HT1080 (cell line): Measurements from ENCODE around the gene SEPTIN10. TPM values are rescaled to one million over a fixed set of nuclear protein-coding genes. Genes with fewer than 3 reads are reported as not detected.
"Not testable (repeated sequence)": the region's sequence is repeated elsewhere in the genome, so short reads cannot be mapped to it uniquely, and the experiment has no call there.

ENCODE experiments used
- DNase-seq: peaks from one replicate; pipeline ENCODE4 v3.0.0-alpha.2; 2015; ENCODE audit warnings: low read depth
- polyA plus RNA-seq, 2 experiments: library from polyadenylated mRNA; depleted of rRNA; stranded (reverse); fragments of >200 nt; gene quantifications; 2 replicates each; pipeline ENCODE4 v1.2.3, GENCODE V29; 2015
- total RNA-seq: library from RNA; depleted of rRNA; stranded (reverse); fragments of >200 nt; shearing (Covaris generic); gene quantifications from 2 replicates; pipeline ENCODE4 v1.2.3, GENCODE V29; 2014; rRNA removed

SEPTIN10 gene
- total RNA-seq = 31.5 and 45.2 TPM in 2 replicates
- 84.0 and 114 TPM in 2 replicates for polyA plus RNA-seq (2015; cell fraction: cytosol; rRNA removed)
- polyA plus RNA-seq (2015; cell fraction: nucleus; rRNA removed) = 75.3 and 81.2 TPM in 2 replicates

DNA sequence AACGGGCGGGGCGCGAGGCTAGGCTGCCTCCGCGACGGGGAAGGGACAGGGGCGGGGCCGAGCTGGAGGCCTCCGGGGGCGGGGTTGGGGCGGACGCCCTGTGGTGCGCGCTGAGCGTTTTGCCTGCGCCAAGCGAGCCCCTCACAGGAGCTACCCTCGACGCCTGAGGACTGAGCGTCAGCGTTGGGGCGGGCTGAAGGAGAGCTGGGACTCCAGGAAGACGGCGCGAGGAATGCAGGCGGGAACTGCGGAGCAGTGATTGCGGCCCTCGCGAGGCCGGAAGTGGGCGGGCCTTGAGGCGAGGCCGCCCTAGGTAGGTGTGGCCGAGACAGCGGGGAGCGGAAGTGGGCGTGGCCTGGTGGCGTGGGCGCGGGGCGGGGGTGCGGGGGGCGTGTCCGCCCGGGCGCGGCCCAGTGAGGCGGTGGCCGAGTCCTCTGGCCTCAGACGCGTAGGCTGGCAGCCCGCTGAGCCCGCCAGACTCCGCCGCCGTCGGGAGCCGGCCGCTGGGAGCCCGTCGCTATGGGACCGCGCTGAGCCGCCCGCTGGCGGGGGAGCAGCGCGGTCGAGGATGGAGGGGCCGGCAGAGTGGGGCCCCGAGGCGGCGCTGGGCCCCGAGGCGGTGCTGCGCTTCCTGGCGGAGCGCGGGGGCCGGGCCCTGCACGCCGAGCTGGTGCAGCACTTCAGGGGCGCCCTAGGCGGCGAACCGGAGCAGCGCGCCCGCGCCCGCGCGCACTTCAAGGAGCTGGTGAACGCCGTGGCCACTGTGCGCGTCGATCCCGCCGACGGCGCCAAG lies at the start of gene SEPTIN10, which contains the start of gene SOWAHC:
TSS of gene SEPTIN10 (minus strand) at position 45 of the 793 bp plus-strand sequence. CDS start 139 bp downstream, outside the sequence.
TSS of gene SOWAHC (plus strand) at position 443 of the 793 bp plus-strand sequence. CDS start at position 569, 126 bp downstream.
- DNase-seq = peak; percentile 98

- DNase-seq = no peak
These were observed 49.1 kb upstream of the SEPTIN10 start for GRCh38 chr2:109662889-109663288.

DNA sequence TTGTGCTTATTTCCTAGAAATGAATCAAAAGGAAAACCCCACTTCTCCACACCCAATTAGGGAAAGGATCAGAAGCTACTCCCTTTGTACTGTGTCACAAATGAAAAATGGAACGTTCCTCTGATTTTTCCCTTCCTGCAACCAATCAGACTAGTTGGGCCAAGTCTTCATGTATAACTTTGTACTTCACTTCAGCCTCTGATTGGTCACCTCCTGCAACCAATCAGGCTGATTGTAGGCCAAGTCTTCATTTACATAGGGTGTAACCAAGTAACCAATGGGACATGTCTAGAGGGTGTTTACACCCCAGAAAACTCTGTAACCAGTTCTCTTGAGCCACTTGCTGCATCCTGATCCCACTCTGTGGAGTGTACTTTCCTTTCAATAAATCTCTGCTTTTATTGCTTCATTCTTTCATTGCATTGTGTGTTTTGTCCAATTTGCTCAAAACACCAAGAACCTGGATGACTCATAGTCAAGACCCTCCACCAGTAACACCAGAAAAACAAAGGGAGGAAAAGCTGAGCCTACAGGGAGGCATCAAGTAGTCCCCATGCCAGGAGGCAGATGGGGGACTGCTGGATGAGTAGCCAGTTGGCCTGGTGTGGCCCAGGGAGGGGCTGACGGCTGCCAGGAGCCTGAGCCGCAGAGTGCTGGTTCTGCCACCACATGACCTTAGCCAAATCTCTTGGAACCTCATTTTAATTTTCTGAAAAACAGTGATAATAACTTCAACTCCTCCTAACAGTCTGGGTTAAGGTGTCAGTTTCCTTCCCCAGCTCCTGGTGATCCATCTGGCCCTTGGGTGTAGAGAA lies 46.5 kb upstream of the SEPTIN10 start:
- no peak for DNase-seq

- no peak for DNase-seq
These were observed 45.8 kb upstream of the SEPTIN10 start for GRCh38 chr2:109659396-109660045.

DNA sequence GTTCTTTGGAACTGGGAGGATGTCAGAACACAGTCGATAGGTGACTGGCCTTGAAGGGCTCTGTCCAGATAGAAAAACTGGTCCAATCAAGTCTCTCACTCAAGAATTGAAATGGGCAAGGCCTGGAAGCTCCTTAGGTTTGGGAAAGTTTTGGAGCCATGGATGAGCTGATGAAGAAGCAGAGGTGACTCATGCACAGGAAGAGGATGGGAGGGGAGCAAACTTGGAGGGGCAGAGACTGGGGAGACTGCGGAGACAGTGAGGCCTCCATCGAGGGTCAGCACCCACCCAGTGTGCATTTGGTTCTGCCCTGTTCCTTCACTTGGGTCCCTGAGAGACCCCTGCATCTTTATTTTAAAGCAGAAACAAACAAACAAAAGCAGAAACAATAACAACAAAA lies 41.5 kb upstream of the SEPTIN10 start:
- DNase-seq = peak; percentile 24

DNA sequence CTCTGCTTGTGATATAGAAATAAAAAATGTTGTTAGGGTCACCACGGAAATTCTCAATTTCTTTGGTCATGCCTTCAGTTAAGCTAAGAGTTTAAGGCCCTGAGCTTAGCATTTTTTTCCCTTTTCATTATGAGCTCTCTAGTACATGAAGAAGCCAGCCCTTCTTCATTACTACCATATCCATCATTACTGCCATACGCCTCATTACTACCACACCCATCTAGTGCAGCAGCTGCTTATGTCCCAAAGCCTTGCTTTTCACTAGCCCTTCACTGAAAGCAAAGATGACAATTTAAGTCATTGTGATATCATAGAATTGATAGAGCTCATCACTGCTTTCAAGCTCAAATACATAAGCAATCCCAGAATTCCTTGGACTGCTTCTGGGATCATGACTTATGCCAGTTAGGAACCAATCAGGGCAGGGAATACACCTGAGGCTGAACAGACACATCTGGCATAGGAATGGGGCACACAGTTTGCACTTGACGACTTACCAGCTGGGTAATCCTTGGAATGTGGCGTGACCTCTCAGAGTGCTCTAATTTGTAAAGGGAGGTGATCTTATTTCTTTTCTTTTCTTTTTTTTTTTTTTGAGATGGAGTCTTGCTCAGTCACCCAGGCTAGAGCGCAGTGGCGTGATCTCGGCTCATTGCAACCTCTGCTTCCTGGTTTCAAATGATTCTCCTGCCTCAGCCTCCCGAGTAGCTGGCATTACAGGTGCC lies 40.7 kb upstream of the SEPTIN10 start:
- no peak for DNase-seq

- DNase-seq = no peak
These were observed 36.2 kb upstream of the SEPTIN10 start for GRCh38 chr2:109649736-109650695.

GRCh38 chr2:109648041-109648527 lies 34.3 kb upstream of the SEPTIN10 start:
- DNase-seq = no peak

DNA sequence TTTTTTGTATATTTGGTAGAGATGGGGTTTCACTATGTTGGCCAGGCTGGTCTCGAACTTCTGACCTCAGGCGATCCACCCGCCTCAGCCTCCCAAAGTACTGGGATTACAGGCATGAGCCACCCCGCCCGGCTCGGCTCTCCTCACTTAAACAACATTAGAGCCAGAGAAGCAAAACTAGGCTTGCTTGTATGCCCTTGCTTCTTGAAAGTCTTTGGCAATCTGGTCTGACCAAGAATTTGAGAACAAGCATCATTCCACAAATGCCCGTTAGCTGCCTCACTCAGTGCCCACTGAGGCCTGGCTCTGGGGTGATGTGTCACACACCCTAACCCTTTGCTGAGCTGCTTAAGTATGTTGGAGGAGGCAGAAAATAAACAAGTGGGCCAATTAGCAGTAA lies 33.9 kb upstream of the SEPTIN10 start:
- DNase-seq = no peak

GRCh38 chr2:109646961-109647360 lies 33.2 kb upstream of the SEPTIN10 start:
- DNase-seq = peak; percentile 11

DNA sequence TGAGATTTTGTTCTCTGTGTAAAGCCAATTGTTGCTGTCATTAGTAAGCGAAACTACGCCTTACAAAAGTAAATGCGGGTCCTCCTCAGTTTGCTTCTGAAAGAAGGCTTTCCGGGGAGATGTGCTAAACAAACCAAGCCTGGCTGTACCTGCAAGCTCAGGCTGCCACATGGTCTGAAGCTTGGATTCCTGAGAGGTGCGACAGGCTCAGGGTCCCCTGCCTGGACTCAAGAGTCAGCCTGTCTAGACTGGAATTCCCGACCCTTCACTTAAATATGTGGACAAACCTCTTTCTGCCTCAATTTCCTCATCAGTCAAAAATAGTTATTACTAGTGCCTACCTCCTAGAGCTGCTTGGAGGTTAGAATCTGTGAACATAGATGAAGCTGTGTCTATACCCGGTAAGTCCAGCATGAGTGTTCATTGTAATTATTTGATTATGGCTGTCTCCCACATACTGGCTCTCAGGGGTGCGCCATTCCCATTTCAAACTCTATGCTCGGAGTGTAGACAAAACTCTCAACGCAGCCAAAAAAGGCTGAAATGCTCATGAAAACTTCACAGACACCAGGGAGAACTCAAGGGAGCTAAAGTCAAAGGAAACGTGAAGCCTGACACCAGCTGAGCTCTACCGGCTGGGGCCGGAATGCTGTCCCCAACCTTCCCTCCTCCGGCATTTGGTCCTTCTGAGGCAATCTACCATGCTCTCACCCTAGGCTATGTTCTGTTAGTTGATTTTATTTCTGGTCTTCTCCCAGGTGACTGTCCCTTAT lies 31.8 kb upstream of the SEPTIN10 start:
- DNase-seq = no peak

DNA sequence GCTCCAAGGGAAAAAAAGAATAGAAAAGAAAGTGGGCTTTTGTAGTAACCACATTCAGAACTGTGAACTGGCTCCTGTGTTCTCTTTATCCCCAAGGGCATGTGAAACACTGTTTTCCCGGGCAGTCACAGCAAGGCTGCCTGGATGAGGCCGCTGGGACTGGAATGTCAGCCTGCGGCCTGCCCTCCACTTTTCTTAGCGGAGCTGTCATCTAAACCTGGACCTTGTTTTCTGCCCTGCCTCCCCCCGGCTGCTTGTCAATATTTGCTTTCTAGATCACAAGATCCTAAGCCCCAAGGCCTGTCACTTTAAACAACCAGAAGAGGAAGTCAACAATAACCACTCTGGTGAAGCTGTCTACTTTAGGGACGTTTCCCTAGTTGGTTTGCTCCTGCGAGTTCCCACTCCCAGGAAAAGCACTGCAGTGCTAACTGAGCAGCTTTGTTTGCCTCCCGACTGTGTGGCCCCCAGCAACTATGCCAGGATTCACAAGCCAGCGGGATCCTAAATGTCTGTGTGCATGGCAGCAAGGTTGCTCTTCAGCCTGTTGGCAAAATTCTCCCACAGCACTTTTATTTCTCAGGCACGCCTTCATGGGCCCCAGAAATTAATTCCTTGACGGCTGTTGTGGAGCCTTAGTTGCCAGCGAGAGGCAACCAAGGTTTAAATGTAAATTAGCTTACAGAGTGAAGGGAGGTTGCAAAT lies 31.0 kb upstream of the SEPTIN10 start:
- DNase-seq = no peak

DNA sequence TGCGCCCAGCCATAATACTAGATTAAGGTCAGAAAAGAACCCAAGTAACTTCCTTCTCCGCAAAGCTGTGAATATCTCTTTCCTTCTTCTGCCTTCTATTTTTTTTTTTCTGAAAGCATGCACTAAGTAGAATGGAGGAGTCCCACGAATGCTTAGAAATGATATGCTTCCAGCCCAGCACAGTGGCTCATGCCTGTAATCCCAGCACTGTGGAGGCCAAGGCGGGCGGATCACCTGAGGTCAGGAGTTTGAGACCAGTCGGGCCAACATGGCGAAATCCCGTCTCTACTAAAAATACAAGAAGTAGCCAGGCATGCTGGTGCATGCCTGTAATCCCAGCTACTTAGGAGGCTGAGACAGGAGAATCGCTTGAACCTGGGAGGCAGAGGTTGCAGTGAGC lies 26.2 kb upstream of the SEPTIN10 start:
- DNase-seq = not testable (repeated sequence)

DNA sequence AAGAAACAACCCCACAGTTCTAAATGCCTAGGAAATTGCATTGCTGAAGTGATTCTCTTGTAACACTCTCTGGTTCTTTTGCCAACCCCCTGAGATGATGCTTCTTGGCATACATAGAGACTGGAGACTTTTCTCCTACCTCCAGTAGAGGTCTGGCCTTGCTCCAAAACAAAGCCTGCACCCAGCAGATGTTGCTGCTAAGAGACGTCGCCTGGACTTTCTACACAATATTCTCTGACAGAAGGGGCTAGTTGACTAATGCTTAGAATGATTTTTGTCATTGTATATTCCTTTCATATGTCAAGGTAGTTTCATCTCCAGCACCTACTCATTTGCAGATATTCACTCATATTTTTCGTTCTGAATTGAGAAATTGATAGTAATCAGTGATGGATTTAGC lies 25.0 kb upstream of the SEPTIN10 start:
- no peak for DNase-seq

DNA sequence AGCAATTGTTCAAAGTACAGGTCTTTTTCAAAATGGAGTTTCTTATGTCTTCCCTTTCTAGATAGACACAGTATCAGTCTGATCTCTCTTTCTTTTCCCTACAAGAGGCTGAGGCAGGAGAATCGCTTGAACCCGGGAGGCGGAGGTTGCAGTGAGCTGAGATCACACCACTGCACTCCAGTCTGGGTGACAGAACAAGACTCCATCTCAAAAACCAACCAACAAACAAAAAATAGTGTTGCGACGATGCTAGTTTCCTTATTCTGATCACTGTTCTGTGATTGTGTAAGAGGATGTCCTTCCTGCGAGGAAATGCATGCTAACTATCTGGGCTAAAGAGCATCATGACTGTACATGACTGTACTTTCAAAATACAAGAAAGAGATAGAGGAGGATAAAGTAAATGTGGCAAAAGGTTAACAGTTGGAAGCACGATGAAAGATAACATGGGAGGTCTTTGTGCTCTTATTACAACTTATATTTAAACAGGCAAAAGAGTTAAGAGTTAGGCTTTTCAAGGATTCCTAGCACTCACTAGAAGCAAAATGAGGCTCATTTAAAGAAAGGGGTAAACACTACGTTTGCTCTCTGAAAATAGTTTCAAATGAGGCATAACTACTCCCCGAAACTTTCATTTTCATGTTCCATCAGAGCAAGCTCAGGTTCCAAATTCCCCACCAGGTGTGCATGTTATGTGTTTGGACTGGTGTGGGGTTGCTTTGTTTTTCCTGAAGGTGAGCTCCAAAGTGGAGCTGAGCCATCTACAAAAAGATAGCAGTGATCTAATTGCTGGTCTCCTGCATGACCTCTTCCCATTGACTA lies 24.2 kb upstream of the SEPTIN10 start:
- peak; percentile 35 for DNase-seq

DNA sequence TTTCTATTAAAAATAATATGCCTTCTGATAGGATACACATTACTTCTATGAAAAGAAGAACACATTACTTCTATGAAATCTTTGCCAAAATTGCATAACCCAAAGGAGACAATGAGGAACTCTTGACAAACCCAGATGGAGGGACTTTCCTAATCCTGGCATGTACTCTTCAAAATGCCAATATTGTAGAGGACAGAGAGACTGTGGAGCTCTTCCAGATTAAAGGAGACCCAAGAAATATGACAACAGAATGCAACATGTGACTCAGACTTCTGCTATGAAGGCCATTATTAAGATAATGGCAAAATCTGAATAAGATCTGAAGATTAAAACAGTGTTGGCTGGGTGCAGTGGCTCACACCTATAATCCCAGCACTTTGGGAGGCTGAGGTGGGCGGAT lies 22.6 kb upstream of the SEPTIN10 start:
- DNase-seq = no peak
